ENCODE data around the gene DISP3. TPM values are rescaled to one million over a fixed set of nuclear protein-coding genes. Genes with fewer than 3 reads are reported as not detected.

Gene DISP3
- total and polyA plus RNA-seq, 3 donors from 2014 or later, result 6.8 to 8.8 (median 7.3) TPM

DNA sequence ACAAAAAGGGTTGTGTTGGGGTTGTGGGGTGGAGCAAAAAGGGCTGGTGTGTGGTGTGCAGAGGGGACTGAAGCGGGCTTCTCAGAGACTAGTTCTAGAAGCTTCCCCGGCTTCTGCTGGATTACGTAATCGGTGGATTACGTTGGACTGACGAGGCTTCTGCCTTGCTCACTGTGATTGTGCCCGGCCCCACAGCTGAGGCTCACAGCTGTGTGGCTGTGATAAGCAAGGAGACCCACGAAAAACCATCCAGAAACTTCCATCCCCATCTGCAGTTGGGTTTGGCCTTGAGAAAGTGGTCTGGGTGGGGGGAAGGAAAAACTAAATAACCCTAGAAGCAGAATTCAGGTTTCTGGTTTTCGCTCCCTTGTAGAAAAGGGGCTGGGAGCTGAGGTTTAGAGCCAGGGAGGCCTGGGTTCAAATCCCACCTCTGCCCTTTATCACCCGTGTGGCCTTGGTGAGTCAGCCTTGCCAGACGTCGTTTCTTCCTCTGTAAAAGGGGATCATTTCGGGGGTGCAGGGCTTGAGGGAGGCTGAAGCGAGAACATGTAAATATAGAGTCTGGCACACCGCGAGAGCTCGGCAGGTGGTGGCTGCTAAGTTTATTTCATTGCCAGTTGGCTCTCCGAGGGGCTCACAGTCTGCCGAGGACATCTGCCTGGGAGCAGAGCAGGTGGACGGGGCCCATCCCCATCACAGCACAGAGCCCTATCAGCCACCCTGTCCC is 30.4 kb upstream of the DISP3 start:
- DNase-seq, result no peak
- intact Hi-C loops (cut with DNase I; ENCODE audit: low total_unique reads), result no loop called here
- H3K4me3 ChIP-seq, result no peak overlapping the region
- H3K27me3 ChIP-seq, result no peaks in the 10 kb centered on the region
- no peak for TF ChIP-seq POLR2A (IDR thresholded peaks at IDR 0.05)
- TF ChIP-seq, protein P1, sequence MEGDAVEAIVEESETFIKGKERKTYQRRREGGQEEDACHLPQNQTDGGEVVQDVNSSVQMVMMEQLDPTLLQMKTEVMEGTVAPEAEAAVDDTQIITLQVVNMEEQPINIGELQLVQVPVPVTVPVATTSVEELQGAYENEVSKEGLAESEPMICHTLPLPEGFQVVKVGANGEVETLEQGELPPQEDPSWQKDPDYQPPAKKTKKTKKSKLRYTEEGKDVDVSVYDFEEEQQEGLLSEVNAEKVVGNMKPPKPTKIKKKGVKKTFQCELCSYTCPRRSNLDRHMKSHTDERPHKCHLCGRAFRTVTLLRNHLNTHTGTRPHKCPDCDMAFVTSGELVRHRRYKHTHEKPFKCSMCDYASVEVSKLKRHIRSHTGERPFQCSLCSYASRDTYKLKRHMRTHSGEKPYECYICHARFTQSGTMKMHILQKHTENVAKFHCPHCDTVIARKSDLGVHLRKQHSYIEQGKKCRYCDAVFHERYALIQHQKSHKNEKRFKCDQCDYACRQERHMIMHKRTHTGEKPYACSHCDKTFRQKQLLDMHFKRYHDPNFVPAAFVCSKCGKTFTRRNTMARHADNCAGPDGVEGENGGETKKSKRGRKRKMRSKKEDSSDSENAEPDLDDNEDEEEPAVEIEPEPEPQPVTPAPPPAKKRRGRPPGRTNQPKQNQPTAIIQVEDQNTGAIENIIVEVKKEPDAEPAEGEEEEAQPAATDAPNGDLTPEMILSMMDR (IDR thresholded peaks at IDR 0.05), result no peak
- H3K9me3 ChIP-seq, result no peaks in the 10 kb centered on the region
- no peaks in the 10 kb centered on the region for H3K36me3 ChIP-seq (ENCODE audit: low read depth, missing control alignments)
- 61 to 68% methylated on average over 20 of the region's 20 CpGs for WGBS, 2 donors
- H3K4me1 ChIP-seq, result no peaks in the 10 kb centered on the region
- no peak overlapping the region for H3K27ac ChIP-seq

DNA sequence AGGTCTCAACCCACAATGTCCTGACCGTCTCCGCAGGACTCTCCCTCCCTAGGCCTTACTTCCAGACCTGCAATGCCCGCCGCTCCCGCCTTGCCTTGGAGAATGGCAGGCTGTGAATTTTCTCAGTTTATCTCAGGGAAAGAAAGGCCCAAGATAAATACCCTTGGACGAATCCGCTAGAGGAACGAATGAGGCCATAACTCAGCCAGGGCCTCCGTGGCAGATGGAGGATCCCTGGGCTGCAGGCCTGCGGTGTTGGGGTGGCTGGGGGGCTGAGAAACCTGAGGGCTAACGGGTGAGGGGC is 29.9 kb upstream of the DISP3 start:
- no peak overlapping the region for H3K4me3 ChIP-seq
- H3K9me3 ChIP-seq, result no peaks in the 10 kb centered on the region
- no peaks in the 10 kb centered on the region for H3K27me3 ChIP-seq
- H3K36me3 ChIP-seq (ENCODE audit: low read depth, missing control alignments), result no peaks in the 10 kb centered on the region
- WGBS, 2 donors, result 49 to 53% methylated on average over 9 to 11 of the region's 11 CpGs
- DNase-seq, result no peak
- TF ChIP-seq, protein P1 (IDR thresholded peaks at IDR 0.05), result no peak
- no peak for TF ChIP-seq POLR2A (IDR thresholded peaks at IDR 0.05)
- H3K27ac ChIP-seq, result no peak overlapping the region
- intact Hi-C loops (cut with DNase I; ENCODE audit: low total_unique reads), result no loop called here
- no peaks in the 10 kb centered on the region for H3K4me1 ChIP-seq

DNA sequence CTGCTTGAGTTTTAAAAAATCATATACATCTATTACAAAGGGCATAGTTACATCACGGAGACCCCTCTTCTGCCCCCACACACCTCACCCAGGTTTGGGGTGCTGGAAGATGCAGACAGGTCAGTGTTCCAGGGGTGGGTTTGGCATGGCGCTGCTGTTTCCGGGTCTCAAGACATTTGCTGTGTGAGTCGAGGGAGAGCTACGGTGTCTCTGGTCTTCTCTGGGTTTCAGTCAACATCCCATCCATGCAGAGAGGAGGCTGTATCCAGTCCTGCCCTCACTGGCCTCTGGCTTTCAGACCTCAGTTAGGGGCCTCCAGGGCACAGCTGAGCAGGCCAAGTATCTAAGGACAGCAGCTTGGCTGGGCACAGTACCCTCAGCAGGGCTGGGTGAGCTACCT is 28.6 kb upstream of the DISP3 start:
- no peaks in the 10 kb centered on the region for H3K27me3 ChIP-seq
- DNase-seq, result no peak
- H3K9me3 ChIP-seq, result no peaks in the 10 kb centered on the region

DNA sequence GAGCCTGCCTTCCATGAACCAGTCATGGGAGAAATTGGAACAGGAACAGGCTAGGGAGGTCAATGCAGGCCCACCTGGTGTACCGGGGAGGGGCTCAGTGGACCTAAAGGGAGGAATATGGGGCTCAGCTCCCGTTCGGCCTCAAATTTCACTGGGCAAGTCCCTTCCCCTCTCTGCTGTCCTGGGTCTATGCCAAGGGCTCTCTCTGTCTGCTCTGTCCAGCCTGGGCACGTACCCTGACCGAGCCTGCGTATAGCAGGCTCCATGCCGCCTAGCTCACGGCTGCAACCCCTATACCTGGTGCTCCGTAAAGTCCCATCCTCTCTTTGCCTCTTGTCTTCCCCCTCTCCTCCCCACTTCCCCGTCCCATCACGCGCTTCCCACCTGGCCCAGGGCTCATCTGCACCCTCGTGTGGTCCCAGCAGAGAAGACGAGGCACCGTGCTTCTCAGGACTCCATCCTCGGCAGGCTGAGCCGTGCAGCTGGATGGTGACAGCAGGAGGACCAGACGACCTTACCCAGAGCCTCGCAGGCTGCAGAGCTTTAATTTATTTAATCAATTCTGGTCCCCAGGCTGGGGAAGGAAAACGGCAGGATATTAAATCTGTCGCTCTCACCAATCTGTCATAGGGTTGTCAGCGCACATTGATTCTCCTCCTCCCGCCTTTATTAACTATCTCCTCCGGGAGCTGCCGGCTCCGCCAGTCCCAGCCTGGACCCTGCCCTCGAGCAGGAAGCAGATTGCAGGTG is 25.0 kb upstream of the DISP3 start:
- H3K9me3 ChIP-seq, result no peaks in the 10 kb centered on the region
- DNase-seq, result no peak
- peaks cover 3% of the 10 kb centered on the region for H3K4me1 ChIP-seq
- H3K27ac ChIP-seq, result no peak overlapping the region
- no peaks in the 10 kb centered on the region for H3K27me3 ChIP-seq
- intact Hi-C loops (cut with DNase I; ENCODE audit: low total_unique reads), result no loop called here
- WGBS, 2 donors, result 55 to 61% methylated on average over 26 to 27 of the region's 27 CpGs
- no peak overlapping the region for H3K4me3 ChIP-seq
- TF ChIP-seq, protein P1 (IDR thresholded peaks at IDR 0.05), result no peak
- no peak for TF ChIP-seq POLR2A (IDR thresholded peaks at IDR 0.05)
- H3K36me3 ChIP-seq (ENCODE audit: low read depth, missing control alignments), result no peaks in the 10 kb centered on the region

More for the DNA sequence above, 28.6 kb upstream of the DISP3 start:
- H3K4me1 ChIP-seq, result no peaks in the 10 kb centered on the region
- WGBS, 2 donors, result 86 to 87% methylated on average over 5 of the region's 5 CpGs
- H3K36me3 ChIP-seq (ENCODE audit: low read depth, missing control alignments), result no peaks in the 10 kb centered on the region
- H3K4me3 ChIP-seq, result no peak overlapping the region
- H3K27ac ChIP-seq, result no peak overlapping the region
- TF ChIP-seq, protein P1 (IDR thresholded peaks at IDR 0.05), result no peak
- intact Hi-C loops (cut with DNase I; ENCODE audit: low total_unique reads), result no loop called here
